Neural progenitor cell (in vitro differentiated cells): ENCODE data around the gene MPZL1. TPM values are rescaled to one million over a fixed set of nuclear protein-coding genes. Genes with fewer than 3 reads are reported as not detected.

Experiments
- DNase-seq: peaks from one replicate; pipeline ENCODE4 v3.0.0-alpha.2; 2016; ENCODE audit warnings: low spot score
- H2AFZ ChIP-seq: fragments of 200-600 bp; sonication (generic); replicated peaks from 2 replicates; pipeline ENCODE4 v1.6.1; 2016; ENCODE audit warnings: antibody characterized with exemption
- H3F3A ChIP-seq: fragments of 200-600 bp; sonication (generic); 2 replicates; pipeline ENCODE4 v1.6.1; 2016; ENCODE audit warnings: antibody characterized with exemption, low read depth
- H3K27ac ChIP-seq: fragments of 200-600 bp; sonication (generic); 2 replicates; pipeline ENCODE4 v1.5.1; 2016; ENCODE audit warnings: mild to moderate bottlenecking
- H3K27me3 ChIP-seq: fragments of 200-600 bp; sonication (generic); 2 replicates; pipeline ENCODE4 v1.6.1; 2016; ENCODE audit warnings: mild to moderate bottlenecking, moderate library complexity
- H3K36me3 ChIP-seq: fragments of 200-600 bp; sonication (generic); 2 replicates; pipeline ENCODE4 v1.5.1; 2016
- H3K4me1 ChIP-seq: fragments of 200-600 bp; sonication (generic); 2 replicates; pipeline ENCODE4 v1.6.1; 2016; ENCODE audit warnings: mixed run types
- H3K4me2 ChIP-seq: fragments of 200-600 bp; sonication (generic); 2 replicates; pipeline ENCODE4 v1.6.1; 2016
- H3K4me3 ChIP-seq: fragments of 200-600 bp; sonication (generic); 2 replicates; pipeline ENCODE4 v1.5.1; 2016
- H3K79me2 ChIP-seq: fragments of 200-600 bp; sonication (generic); 2 replicates; pipeline ENCODE4 v1.6.1; 2016; ENCODE audit warnings: low read depth
- H3K9ac ChIP-seq: fragments of 200-600 bp; sonication (generic); 2 replicates; pipeline ENCODE4 v1.6.1; 2016
- H3K9me3 ChIP-seq: fragments of 200-600 bp; sonication (generic); 2 replicates; pipeline ENCODE4 v1.5.1; 2016; ENCODE audit warnings: low read depth
- H4K20me1 ChIP-seq: fragments of 200-600 bp; sonication (generic); 2 replicates; pipeline ENCODE4 v1.6.1; 2016; ENCODE audit warnings: low read depth
- H3K27ac Mint-ChIP-seq: 3 replicates; pipeline ENCODE4 v1.8.0; 2021; ENCODE audit warnings: mixed read lengths
- H3K27me3 Mint-ChIP-seq: 2 replicates; pipeline ENCODE4 v1.8.0; 2022; ENCODE audit warnings: low read depth, mild to moderate bottlenecking, inconsistent platforms, moderate library complexity, mixed read lengths; ENCODE audit not compliant: insufficient read depth
- H3K36me3 Mint-ChIP-seq: 3 replicates; pipeline ENCODE4 v1.8.0; 2021; ENCODE audit warnings: mixed read lengths
- H3K4me1 Mint-ChIP-seq: 3 replicates; pipeline ENCODE4 v1.8.0; 2021; ENCODE audit warnings: mixed read lengths
- H3K4me3 Mint-ChIP-seq: 3 replicates; pipeline ENCODE4 v1.8.0; 2021; ENCODE audit warnings: mild to moderate bottlenecking, moderate library complexity, mixed read lengths
- H3K9me3 Mint-ChIP-seq: 3 replicates; pipeline ENCODE4 v1.8.0; 2020; ENCODE audit warnings: mixed read lengths
- CTCF ChIP-seq: fragments of 200-600 bp; sonication (generic); IDR thresholded peaks from 2 replicates; pipeline ENCODE4 v1.5.1; 2017; ENCODE audit warnings: antibody characterized with exemption, mild to moderate bottlenecking
- EZH2 ChIP-seq: fragments of 200-600 bp; sonication (generic); IDR thresholded peaks from 2 replicates; pipeline ENCODE4 v1.6.1; 2017; ENCODE audit warnings: antibody characterized with exemption, mild to moderate bottlenecking, moderate library complexity
- EZH2phosphoT487 ChIP-seq: fragments of 200-600 bp; sonication (generic); IDR thresholded peaks from 2 replicates; pipeline ENCODE4 v1.6.1; 2017; ENCODE audit warnings: antibody characterized with exemption
- total RNA-seq: library from RNA; depleted of rRNA; stranded (reverse); fragments of >200 nt; gene quantifications from 2 replicates; pipeline ENCODE4 v1.2.3, GENCODE V29; 2015; ENCODE audit warnings: low replicate concordance

The MPZL1 gene
- total RNA-seq, 1 donor from 2014 or later: 125 TPM

GRCh38 chr1:167687919-167688519 lies 33.8 kb upstream of the MPZL1 start:
- no peak for TF ChIP-seq EZH2
- TF ChIP-seq CTCF: peak; percentile 89
- Histone ChIP-seq H3K27ac (no peak overlapping the region), H2AFZ (no peak overlapping the region), H3K4me2 (no peak overlapping the region), H3K27me3 (no peaks in the 10 kb centered on the region), H4K20me1 (no peaks in the 10 kb centered on the region), H3F3A (peaks cover 19% of the 10 kb centered on the region), H3K4me1 (peaks cover 14% of the 10 kb centered on the region), H3K4me3 (no peak overlapping the region), H3K36me3 (no peaks in the 10 kb centered on the region), H3K9ac (no peak overlapping the region), H3K79me2 (no peaks in the 10 kb centered on the region), H3K9me3 (no peaks in the 10 kb centered on the region)
- Mint-ChIP-seq H3K27ac (no peak overlapping the region), H3K4me3 (no peak overlapping the region), H3K36me3 (no peaks in the 10 kb centered on the region), H3K9me3 (no peaks in the 10 kb centered on the region), H3K4me1 (peaks cover 29% of the 10 kb centered on the region), H3K27me3 (peaks cover 12% of the 10 kb centered on the region)
- DNase-seq: peak; percentile 84

- no peaks in the 10 kb centered on the region for H3K4me1 ChIP-seq
- H2AFZ ChIP-seq: no peak overlapping the region
- no peaks in the 10 kb centered on the region for H4K20me1 ChIP-seq
- H3K4me2 ChIP-seq: no peak overlapping the region
- Mint-ChIP-seq H3K4me3 (no peak overlapping the region), H3K36me3 (no peaks in the 10 kb centered on the region), H3K4me1 (peaks cover 23% of the 10 kb centered on the region), H3K9me3 (no peaks in the 10 kb centered on the region), H3K27ac (no peak overlapping the region), H3K27me3 (peaks cover 12% of the 10 kb centered on the region)
- no peak overlapping the region for H3K4me3 ChIP-seq
- no peaks in the 10 kb centered on the region for H3K79me2 ChIP-seq
- H3K27me3 ChIP-seq: no peaks in the 10 kb centered on the region
- peaks cover 5% of the 10 kb centered on the region for H3F3A ChIP-seq
- H3K9ac ChIP-seq: no peak overlapping the region
- no peak for DNase-seq
- H3K27ac ChIP-seq: no peak overlapping the region
- H3K36me3 ChIP-seq: no peaks in the 10 kb centered on the region
- H3K9me3 ChIP-seq: no peaks in the 10 kb centered on the region
- TF ChIP-seq CTCF (no peak), EZH2 (no peak), EZH2phosphoT487 (no peak)
Measured at GRCh38 chr1:167689567-167689920, 32.2 kb upstream of the MPZL1 start.

GRCh38 chr1:167690053-167690452 lies 31.7 kb upstream of the MPZL1 start:
- Mint-ChIP-seq H3K36me3 (no peaks in the 10 kb centered on the region), H3K27ac (no peak overlapping the region), H3K9me3 (no peaks in the 10 kb centered on the region), H3K4me1 (peaks cover 27% of the 10 kb centered on the region), H3K27me3 (peaks cover 11% of the 10 kb centered on the region), H3K4me3 (no peak overlapping the region)
- no peak for TF ChIP-seq EZH2phosphoT487
- no peak for TF ChIP-seq EZH2
- Histone ChIP-seq H3K79me2 (no peaks in the 10 kb centered on the region), H3K4me1 (no peaks in the 10 kb centered on the region), H3K9me3 (no peaks in the 10 kb centered on the region), H3K4me2 (no peak overlapping the region), H3K27me3 (no peaks in the 10 kb centered on the region), H3K36me3 (no peaks in the 10 kb centered on the region), H3K27ac (no peak overlapping the region), H3K9ac (no peak overlapping the region), H2AFZ (no peak overlapping the region), H4K20me1 (no peaks in the 10 kb centered on the region), H3K4me3 (no peak overlapping the region), H3F3A (peaks cover 3% of the 10 kb centered on the region)
- no peak for DNase-seq

GRCh38 chr1:167693425-167694045 lies 28.2 kb upstream of the MPZL1 start:
- DNase-seq: no peak
- Histone ChIP-seq H3K79me2 (no peaks in the 10 kb centered on the region), H3K4me2 (no peak overlapping the region), H3K9me3 (no peaks in the 10 kb centered on the region), H4K20me1 (no peaks in the 10 kb centered on the region), H3K27ac (no peak overlapping the region), H2AFZ (no peak overlapping the region), H3K9ac (no peak overlapping the region), H3K4me3 (no peak overlapping the region), H3K4me1 (no peaks in the 10 kb centered on the region), H3K27me3 (no peaks in the 10 kb centered on the region), H3F3A (no peaks in the 10 kb centered on the region), H3K36me3 (no peaks in the 10 kb centered on the region)
- TF ChIP-seq CTCF: no peak
- TF ChIP-seq EZH2: no peak
- no peak for TF ChIP-seq EZH2phosphoT487
- Mint-ChIP-seq H3K4me1 (peaks cover 21% of the 10 kb centered on the region), H3K36me3 (no peaks in the 10 kb centered on the region), H3K4me3 (no peak overlapping the region), H3K27ac (peak overlapping the region; percentile 57), H3K9me3 (no peaks in the 10 kb centered on the region), H3K27me3 (no peaks in the 10 kb centered on the region)
